ENCODE results near the gene SH3GL3.

The SH3GL3 gene

GRCh38 chr15:83477808-83478537 lies 30.8 kb downstream of the SH3GL3 start:
- no peak for TF ChIP-seq CTCF (IDR thresholded peaks at IDR 0.05; ENCODE audit: control insufficient read depth, extremely low read depth, insufficient read depth)
- H3K4me3 ChIP-seq (ENCODE audit: low read depth, low read length): no peak overlapping the region
- no peak for DNase-seq (ENCODE audit: low read depth)

GRCh38 chr15:83483612-83484011 lies 36.5 kb downstream of the SH3GL3 start:
- DNase-seq (ENCODE audit: low read depth): no peak
- no peak for TF ChIP-seq CTCF (IDR thresholded peaks at IDR 0.05; ENCODE audit: control insufficient read depth, extremely low read depth, insufficient read depth)
- no peak overlapping the region for H3K4me3 ChIP-seq (ENCODE audit: low read depth, low read length)

GRCh38 chr15:83484636-83485035 lies 37.5 kb downstream of the SH3GL3 start:
- DNase-seq (ENCODE audit: low read depth): no peak
- H3K4me3 ChIP-seq (ENCODE audit: low read depth, low read length): no peak overlapping the region
- TF ChIP-seq CTCF (IDR thresholded peaks at IDR 0.05; ENCODE audit: control insufficient read depth, extremely low read depth, insufficient read depth): no peak

GRCh38 chr15:83486363-83486762 lies 39.2 kb downstream of the SH3GL3 start:
- DNase-seq (ENCODE audit: low read depth): no peak
- no peak overlapping the region for H3K4me3 ChIP-seq (ENCODE audit: low read depth, low read length)
- no peak for TF ChIP-seq CTCF (IDR thresholded peaks at IDR 0.05; ENCODE audit: control insufficient read depth, extremely low read depth, insufficient read depth)

- no peak for TF ChIP-seq CTCF (IDR thresholded peaks at IDR 0.05; ENCODE audit: control insufficient read depth, extremely low read depth, insufficient read depth)
- no peak for DNase-seq (ENCODE audit: low read depth)
- no peak overlapping the region for H3K4me3 ChIP-seq (ENCODE audit: low read depth, low read length)
Observed at GRCh38 chr15:83487519-83487918, 40.4 kb downstream of the SH3GL3 start.

- no peak overlapping the region for H3K4me3 ChIP-seq (ENCODE audit: low read depth, low read length)
- no peak for TF ChIP-seq CTCF (IDR thresholded peaks at IDR 0.05; ENCODE audit: control insufficient read depth, extremely low read depth, insufficient read depth)
- DNase-seq (ENCODE audit: low read depth): no peak
Observed at GRCh38 chr15:83489690-83490089, 42.5 kb downstream of the SH3GL3 start.

GRCh38 chr15:83491486-83491885 lies 44.3 kb downstream of the SH3GL3 start:
- no peak for DNase-seq (ENCODE audit: low read depth)
- H3K4me3 ChIP-seq (ENCODE audit: low read depth, low read length): no peak overlapping the region
- TF ChIP-seq CTCF (IDR thresholded peaks at IDR 0.05; ENCODE audit: control insufficient read depth, extremely low read depth, insufficient read depth): no peak
